ENCODE measurements around the gene PLD3.

Gene PLD3

GRCh38 chr19:40370997-40371801 is 22.7 kb downstream of the PLD3 start:
- H3K4me3 ChIP-seq (ENCODE audit: low read depth, low read length): no peak overlapping the region
- TF ChIP-seq CTCF (IDR thresholded peaks at IDR 0.05; ENCODE audit: borderline replicate concordance, insufficient read depth, low read depth, low read length): no peak

- H3K4me3 ChIP-seq (ENCODE audit: low read depth, low read length): no peak overlapping the region
- no peak for TF ChIP-seq CTCF (IDR thresholded peaks at IDR 0.05; ENCODE audit: borderline replicate concordance, insufficient read depth, low read depth, low read length)
Measured at GRCh38 chr19:40371802-40372122, 23.3 kb downstream of the PLD3 start.

GRCh38 chr19:40374084-40374483 is 25.6 kb downstream of the PLD3 start:
- no peak for TF ChIP-seq CTCF (IDR thresholded peaks at IDR 0.05; ENCODE audit: borderline replicate concordance, insufficient read depth, low read depth, low read length)
- H3K4me3 ChIP-seq (ENCODE audit: low read depth, low read length): no peak overlapping the region

GRCh38 chr19:40376286-40376862 is 27.9 kb downstream of the PLD3 start:
- no peak overlapping the region for H3K4me3 ChIP-seq (ENCODE audit: low read depth, low read length)
- no peak for TF ChIP-seq CTCF (IDR thresholded peaks at IDR 0.05; ENCODE audit: borderline replicate concordance, insufficient read depth, low read depth, low read length)

- TF ChIP-seq CTCF (IDR thresholded peaks at IDR 0.05; ENCODE audit: borderline replicate concordance, insufficient read depth, low read depth, low read length): no peak
- H3K4me3 ChIP-seq (ENCODE audit: low read depth, low read length): no peak overlapping the region
Measured at GRCh38 chr19:40377876-40378385, 29.4 kb downstream of the PLD3 start.

GRCh38 chr19:40378509-40378908 is 30.0 kb downstream of the PLD3 start:
- no peak for TF ChIP-seq CTCF (IDR thresholded peaks at IDR 0.05; ENCODE audit: borderline replicate concordance, insufficient read depth, low read depth, low read length)
- H3K4me3 ChIP-seq (ENCODE audit: low read depth, low read length): no peak overlapping the region

All from GM12875 (cell line).